GM21737 (cell line): ENCODE data around the gene SMARCD1.
"Not testable (repeated sequence)": the region's sequence is repeated elsewhere in the genome, so short reads cannot be mapped to it uniquely, and the experiment has no call there.

ENCODE experiments used
- ATAC-seq: cut with Tn5 transposase; IDR thresholded peaks from one replicate; pipeline ENCODE4 v1.9.1; 2021; ENCODE audit warnings: mild to moderate bottlenecking, moderate library complexity; ENCODE audit not compliant: unreplicated experiment

SMARCD1 gene

DNA sequence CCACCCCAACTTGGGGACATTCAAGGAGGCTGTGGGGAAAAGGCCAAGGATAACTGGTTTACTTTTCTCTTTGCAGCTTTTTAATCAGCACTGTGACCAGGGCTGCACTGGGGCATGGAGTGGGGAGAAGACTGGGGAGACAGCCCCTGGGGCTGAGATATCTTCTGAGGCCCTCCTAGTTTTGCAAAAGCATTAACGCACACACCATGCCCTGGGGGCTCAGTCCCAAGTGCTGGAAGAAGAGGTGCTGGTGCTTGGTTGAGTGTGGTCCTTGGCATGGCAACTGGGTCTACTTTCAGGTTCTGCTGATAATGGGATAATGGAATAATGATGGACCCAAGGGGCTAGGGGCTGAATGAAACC, 9.4 kb upstream of the SMARCD1 start:
- ATAC-seq: no peak

DNA sequence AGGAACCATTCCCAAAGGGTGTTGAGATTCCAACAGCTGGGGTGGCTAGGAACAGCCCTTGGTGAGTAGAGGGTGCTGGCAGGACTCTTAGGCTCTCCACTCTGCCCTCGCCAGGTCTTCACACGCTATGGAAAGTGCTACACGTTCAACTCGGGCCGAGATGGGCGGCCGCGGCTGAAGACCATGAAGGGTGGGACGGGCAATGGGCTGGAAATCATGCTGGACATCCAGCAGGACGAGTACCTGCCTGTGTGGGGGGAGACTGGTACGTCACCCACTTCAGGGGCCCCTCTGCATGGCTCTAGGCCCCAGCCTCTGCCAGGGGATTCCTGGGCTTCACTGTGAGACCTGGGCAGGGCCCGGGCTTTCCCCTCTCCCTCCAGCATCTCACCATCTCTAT, 8.0 kb upstream of the SMARCD1 start:
- no peak for ATAC-seq

DNA sequence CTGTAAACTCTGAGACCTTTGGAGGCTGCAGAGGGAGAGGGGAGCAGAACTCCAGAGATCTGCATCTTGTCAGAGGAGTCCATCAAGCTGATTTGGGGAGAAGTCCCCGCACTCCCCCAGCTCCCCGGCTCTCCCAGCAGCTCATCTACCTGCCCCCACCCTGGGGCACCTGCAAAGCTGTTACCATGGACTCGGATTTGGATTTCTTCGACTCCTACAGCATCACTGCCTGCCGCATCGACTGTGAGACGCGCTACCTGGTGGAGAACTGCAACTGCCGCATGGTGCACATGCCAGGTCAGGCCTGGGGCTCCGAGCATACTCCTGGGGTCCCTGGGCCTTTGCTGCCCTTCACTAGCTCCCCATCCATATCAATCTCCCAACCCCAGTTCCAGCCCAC, 6.9 kb upstream of the SMARCD1 start:
- no peak for ATAC-seq

DNA sequence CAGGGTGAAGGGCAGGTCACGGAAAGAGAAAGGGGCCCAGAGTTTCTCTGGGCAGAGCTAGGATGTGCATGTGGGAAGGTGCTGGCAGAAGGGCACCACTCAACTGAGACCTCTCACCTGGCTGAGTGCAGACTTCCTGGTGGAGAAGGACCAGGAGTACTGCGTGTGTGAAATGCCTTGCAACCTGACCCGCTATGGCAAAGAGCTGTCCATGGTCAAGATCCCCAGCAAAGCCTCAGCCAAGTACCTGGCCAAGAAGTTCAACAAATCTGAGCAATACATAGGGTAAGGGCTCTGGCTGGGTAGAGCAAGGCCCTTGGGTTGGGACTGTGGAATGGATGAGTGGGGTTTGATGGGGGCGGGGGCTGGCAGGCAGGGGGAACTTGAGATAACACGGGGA, 5.4 kb upstream of the SMARCD1 start:
- no peak for ATAC-seq

DNA sequence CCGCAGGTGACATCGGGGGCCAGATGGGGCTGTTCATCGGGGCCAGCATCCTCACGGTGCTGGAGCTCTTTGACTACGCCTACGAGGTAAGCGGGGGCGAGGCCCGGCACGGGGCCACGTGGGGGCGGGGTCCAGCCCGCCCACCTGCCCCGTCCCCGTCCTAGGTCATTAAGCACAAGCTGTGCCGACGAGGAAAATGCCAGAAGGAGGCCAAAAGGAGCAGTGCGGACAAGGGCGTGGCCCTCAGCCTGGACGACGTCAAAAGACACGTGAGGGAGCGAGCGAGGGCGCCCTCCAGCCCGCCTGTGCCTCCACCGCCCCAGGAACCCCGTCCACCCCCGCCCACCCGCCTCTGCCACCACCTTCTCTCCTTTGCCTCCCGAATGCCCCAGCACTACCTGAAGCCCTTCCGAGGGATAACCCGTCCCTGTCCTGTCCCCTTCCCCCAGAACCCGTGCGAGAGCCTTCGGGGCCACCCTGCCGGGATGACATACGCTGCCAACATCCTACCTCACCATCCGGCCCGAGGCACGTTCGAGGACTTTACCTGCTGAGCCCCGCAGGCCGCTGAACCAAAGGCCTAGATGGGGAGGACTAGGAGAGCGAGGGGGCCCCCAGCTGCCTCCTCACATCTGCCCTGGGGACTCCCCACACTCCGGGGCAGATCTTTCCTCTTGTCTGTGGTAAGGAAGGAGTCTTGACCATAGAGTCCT, 3.9 kb upstream of the SMARCD1 start:
- no peak for ATAC-seq

DNA sequence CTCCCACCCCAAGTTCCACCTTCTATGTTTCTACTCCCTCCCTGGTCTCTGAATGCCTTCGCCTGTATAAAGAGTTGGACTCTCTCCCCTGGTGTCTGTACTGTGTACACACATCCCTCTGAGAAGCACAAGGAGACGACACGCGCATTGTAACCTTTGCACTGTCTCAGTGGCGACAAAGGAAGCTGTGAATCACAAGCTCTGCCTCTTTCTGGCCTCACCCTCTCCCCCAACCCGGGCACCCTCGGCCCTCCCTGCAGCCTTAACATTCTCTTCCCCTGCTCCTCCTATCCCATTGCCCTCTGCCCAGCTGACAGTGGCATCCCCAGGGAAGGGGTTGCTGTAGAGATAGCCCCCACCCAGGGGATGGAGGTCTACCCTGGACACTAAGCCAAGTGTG, 2.5 kb upstream of the SMARCD1 start:
- no peak for ATAC-seq

DNA sequence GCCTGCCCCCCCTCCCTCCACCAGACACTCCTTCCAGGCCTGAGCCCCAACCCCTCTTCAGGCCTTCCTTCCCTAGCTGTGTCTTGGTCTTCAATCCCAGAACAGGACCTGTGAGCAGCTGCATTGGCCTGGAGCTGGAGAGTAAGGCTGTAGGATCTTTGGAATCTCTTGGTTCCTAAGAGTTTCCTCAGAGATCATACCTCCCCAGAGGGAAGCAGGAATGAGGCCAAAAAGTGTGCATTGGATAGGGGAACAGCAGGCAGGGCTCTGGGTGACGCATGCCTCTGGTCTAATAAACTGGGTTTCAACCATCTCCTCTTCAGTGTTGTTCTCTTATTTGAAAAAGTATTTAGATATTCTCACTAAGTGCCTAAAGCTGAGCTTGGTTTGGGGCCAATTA, 1.8 kb upstream of the SMARCD1 start:
- ATAC-seq: no peak

DNA sequence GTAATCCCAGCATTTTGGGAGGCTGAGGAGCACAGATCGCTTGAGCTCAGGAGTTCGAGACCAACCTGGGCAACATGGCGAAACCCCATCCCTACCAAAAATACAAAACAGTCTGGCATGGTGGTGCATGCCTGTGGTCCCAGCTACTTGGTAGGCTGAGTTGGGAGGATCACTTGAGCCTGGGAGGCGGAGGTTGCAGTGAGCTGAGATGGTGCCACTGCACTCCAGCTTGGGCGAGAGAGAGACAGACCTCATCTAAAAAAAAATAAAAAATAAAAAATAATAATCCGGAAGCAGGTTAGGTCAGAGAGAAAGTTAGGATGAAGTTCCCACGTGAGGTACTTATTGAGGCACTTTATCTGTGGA, 750 bp upstream of the SMARCD1 start:
- not testable (repeated sequence) for ATAC-seq

DNA sequence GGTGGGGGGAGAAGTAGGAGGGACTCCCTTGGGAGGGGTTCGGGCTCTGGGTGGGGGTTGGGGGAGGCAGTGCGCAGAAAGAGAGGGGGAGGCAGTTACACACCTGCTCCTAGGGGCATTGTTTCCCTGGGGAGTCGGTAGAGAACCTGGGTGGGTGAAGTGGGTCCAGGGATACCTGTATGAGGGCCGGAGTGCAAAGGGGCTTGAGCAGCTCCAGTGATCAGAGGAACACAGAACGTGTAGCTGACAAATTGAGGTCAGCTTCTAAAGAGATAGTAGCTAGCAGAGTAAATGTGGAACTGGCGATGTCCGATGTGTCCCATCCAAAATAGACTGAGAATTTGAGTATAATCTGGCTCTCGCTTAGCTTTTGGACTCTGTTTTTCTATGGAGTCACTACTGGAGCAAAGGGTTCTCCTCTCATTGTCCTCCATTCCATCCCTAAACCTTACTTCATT, 502 bp downstream of the SMARCD1 start:
- no peak for ATAC-seq

DNA sequence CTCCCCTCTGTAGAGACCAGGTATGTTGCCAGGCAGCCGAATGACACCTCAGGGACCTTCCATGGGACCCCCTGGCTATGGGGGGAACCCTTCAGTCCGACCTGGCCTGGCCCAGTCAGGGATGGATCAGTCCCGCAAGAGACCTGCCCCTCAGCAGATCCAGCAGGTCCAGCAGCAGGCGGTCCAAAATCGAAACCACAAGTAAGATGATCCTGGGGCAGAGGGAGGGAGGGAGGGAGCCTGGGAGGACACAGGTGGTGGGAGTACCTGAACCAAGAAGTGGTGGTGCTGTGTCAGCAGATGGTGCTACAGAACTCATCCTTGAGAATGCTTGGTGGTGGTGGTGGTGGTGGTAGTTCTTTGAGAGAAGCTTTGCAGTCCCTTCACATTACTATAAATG, 1.0 kb downstream of the SMARCD1 start:
- ATAC-seq: no peak

DNA sequence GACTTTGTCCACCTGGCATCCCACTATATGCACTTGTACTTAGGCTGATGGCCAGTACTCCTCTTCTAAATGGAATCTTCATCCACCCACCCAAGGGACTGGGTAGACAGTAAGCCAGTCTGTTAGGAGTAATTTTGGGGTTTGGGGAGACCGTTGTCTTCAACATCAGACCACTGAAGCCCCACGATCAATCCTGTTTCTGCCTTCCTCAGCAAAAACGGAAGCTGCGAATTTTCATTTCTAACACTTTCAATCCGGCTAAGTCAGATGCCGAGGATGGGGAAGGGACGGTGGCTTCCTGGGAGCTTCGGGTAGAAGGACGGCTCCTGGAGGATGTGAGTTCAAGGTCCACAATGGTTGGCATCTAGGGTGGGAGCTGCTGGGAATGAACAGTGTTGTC, 2.0 kb downstream of the SMARCD1 start:
- no peak for ATAC-seq

DNA sequence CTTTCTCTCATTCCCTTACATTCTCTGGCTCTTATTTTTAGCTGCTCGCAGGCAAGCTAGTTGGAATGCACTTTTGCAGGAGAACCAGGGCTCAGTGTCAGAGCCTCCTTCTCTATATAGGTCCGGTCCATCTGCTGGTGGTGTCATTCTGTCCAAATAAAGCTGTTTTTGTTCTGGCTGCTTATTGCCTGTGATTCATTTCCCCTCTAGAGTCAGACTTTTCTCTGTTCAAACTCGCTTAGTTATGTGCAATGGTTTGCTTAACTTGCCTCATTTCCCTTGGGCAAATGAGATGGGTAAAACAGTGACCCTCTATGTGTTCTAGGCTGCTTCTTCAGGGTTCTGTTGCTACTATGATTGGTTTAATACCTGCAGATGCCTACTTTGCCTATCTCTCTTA, 2.9 kb downstream of the SMARCD1 start:
- no peak for ATAC-seq

DNA sequence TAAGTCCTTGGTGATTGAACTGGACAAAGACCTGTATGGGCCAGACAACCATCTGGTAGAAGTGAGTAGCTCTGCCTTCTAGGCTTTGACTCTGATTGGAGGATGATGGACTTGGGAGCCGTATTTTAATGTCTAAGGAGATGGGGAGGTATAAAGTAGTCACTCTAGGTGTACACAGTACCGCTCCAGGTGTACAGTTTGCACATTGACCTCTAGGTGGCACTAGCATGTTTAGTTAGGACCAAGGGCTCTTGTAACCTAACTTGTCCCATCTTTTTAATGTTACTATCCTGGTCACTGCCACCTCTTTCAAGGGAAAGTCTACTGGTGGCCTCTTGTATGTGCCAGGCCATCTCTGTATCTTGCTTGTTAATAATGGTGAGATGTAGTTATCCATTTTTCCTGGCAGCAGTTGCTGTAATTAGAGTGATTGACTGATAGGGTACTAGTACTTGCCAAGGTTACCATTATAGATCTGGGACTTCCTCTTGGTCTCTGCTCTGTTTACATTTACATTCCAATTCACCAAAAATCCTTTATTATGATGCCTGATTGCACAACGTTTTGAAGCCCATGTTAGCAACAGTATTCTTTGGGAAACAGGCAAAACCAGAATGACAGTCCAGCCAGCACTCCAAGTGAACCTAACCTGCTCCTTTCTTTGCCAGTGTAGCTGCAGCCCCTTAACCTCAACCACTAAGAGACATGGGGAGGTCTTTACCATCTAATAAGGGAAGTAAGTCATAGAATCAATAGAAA, 3.6 kb downstream of the SMARCD1 start:
- no peak for ATAC-seq

DNA sequence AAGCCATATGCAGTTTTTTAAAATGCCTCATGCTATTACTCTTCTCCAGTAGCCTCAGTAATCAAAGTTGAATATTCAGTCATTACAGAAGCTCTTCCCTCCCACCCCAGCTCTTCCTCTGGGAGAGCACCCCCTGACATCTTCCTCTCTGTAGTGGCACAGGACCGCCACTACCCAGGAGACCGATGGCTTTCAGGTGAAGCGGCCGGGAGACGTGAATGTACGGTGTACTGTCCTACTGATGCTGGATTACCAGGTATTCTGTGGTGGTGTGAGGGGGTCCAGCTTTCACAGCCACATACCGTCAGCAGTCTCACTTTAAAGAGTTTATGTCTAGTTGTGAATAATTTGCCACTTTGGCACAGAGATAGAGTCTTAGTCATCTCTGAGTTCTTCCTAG, 4.6 kb downstream of the SMARCD1 start:
- ATAC-seq: no peak

DNA sequence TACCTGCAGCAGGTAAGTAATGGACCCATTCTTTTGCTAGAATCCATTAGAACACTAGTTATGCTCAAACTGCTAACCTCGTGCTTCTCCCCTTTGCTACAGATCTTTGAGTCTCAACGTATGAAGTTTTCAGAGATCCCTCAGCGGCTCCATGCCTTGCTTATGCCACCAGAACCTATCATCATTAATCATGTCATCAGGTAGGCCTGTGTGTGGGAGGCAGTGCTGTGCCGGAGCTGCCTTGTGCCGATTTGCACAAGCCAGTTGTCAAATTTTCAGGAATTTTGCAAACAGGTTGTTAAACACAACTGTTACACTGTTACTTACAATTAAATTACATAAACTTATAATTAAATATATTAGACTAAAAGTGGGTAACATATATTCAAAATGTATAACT, 5.2 kb downstream of the SMARCD1 start:
- no peak for ATAC-seq

DNA sequence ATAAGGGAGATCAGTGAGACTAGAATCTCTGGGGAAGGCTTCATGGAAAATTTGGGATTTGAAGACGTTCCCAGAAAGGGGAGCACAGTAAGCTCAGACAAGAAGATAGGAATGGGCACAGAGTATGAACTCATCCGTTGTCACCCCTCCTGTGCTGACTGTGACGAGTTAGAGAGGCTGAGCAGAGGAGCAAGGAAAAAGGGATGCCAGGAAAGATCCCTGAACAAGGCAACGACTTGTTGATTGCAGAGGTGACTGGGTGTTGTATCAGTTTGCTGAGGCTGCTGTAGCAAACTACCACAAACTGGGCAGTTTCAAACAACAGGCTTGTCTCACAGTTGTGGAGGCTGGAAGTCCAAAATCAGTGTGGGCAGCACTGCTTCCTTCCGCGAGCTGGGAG, 12.8 kb downstream of the SMARCD1 start:
- ATAC-seq: no peak

DNA sequence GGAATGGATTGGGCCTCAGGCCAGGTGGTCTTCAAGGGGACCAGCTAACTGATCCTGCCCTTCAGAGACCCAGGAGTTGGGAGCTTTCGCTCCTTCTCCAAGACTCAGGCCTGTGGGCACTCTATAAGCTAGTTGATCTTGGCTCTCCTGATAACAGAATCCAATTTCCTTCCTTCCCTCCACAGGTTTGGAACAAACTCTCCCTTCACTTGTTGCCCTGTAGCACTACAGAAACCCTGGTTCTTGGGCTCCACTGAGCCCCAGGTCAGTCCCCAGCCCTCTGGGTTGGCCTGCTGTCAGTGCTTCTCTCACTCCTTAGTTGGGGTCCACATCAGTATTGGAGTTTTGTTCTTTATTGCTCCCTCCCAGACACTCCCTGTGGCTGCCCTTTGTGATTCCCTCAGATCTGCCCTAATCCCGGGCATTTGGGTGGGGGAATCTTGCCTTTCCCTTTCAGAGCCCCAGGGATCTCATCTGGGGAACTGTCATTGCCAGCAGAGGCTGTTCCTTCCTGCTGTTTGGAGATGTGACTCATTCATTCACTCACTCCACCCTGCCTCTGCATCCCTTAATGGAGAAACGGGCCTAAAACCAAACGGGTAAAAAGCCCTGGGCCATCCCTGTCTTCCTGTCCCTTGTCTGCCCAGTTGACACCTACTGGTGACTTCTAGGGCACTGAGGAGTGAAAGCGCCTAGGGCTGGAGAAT, 14.3 kb downstream of the SMARCD1 start:
- no peak for ATAC-seq

DNA sequence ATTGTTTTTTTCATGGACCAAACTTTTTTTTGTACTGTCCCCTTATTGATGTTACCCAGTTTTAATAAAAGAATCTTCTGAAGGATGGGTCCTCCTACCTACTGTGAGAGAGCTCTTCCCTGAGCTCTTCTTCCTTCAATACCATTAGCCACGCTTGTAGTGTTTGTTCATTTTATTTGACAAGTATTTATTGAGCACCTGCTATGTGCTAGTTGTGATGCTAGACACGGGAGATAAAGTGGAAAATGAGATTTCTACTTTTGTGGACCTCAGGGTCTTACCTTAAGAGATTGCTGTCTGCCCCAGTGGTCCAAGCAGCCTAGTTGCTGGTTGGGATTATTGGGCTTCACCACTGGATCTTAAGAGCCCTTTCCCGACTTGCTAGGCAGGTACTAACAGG, 15.4 kb downstream of the SMARCD1 start:
- no peak for ATAC-seq

DNA sequence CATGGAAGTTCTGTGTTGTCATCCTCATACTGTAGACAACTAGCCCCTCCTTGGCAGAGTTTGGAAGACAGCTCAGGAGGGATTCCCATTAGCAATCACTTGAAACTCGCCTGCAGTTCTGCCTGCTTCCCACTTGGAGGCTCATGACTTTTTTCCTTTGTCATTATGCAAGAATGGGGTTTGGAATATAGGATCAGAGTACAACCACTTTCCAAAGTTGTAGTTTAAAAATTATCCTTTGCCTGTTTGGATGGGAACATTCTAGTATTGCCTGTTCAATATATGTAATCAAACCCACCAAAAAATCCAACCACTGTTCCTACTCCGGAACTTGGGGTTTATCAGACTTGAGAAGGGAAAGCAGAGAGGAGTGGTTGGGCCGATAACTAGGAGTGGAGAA, 16.5 kb downstream of the SMARCD1 start:
- no peak for ATAC-seq

DNA sequence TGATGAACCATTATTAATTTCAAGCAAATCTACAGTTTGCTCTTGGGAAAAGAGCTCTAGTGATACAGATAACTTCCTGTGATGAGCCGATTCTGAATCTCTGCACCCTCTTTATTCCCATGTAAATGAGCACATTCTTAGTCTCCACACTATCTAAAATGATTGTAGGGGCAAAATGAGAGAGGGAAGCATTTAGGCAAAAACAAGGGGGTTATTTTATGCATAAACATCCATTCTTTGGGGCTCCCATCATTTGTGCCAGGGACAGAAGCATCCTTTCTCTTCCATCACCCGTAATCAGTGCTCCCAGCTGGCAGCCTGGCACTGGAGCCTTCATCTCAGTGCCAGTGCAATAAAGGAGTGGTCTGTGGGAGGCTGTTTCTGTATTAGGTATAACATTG, 17.0 kb downstream of the SMARCD1 start:
- ATAC-seq: no peak

DNA sequence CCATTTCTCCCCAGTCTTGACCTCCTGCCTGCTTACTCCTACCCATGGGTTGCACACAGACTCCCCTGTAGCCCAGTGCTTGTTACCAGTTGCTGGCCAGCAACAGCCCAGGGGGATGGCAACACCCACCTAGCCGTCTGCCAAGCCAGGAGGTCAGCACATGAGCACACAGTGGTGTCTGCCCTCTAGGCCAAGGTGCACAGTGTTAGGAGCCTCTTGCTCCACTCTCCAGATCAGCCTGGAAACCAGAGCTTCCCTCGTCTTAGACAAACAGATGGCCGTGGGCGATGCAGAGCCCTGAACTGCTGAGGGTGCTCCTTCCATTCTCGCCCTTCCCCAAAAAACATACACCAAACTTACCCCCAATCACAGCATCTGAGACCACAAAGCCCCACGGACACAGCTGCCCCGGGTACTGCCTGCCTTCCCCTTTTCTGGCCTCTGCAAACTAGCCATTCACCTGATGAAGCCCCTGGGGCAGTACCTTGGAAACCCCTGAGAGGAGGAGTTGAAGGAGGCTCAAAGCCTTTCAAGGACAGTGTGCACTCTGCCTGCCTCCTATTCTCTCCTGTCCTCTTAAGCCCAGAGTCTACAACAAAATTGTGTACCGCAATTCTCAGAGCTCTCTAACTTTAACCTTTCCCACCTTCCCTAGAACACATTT, 17.6 kb downstream of the SMARCD1 start:
- no peak for ATAC-seq

DNA sequence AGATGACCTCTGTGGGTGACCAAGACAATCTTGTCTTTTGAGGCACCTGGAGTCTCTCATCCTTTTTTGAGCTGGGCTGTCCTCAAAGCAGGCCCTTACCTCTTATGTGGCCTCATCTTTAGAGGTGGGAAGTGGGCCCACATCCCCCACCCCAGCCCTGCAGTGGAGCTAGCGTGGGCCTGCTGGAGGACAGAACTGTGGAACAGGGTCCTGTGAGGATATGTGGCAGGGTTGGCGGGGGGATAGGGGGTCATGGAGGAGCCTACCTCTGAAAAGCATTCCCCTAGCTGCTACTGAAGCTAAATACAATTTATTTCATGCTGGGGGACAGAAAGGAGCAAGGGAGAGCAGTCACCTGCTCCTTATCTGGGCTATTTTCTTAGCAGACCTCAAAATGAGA, 18.2 kb downstream of the SMARCD1 start:
- ATAC-seq: no peak
